Measurements from ENCODE around the gene FBXO17. TPM values are rescaled to one million over a fixed set of nuclear protein-coding genes. Genes with fewer than 3 reads are reported as not detected.

The FBXO17 gene
- polyA plus RNA-seq, 1 donor from 2014 or later = not detected

- Histone ChIP-seq H2AFZ (ENCODE audit: low read depth, low read length) (no peak overlapping the region), H3K36me3 (ENCODE audit: insufficient read depth, low read length) (no peaks in the 10 kb centered on the region)
Measured at GRCh38 chr19:38918526-38918925, 57.0 kb downstream of the FBXO17 start.

GRCh38 chr19:38917921-38918491, 57.5 kb downstream of the FBXO17 start:
- Histone ChIP-seq H3F3A (ENCODE audit: insufficient read depth, low read length, poor library complexity, severe bottlenecking) (no peaks in the 10 kb centered on the region), H4K20me1 (ENCODE audit: insufficient read depth) (no peaks in the 10 kb centered on the region), H3K9me2 (ENCODE audit: insufficient read depth, low read length) (no peaks in the 10 kb centered on the region), H3K27ac (ENCODE audit: low read length) (no peak overlapping the region), H3K79me2 (replicated peaks; ENCODE audit: insufficient read depth, low read length) (no peaks in the 10 kb centered on the region), H3K9me3 (ENCODE audit: low read length) (no peaks in the 10 kb centered on the region), H3K4me3 (ENCODE audit: low read length) (no peak overlapping the region), H3K27me3 (ENCODE audit: insufficient read depth, low read depth, low read length) (no peaks in the 10 kb centered on the region), H3K4me2 (ENCODE audit: low read length) (no peak overlapping the region), H3K9ac (ENCODE audit: low read length) (no peak overlapping the region), H2AFZ (ENCODE audit: low read depth, low read length) (no peak overlapping the region), H3K36me3 (ENCODE audit: insufficient read depth, low read length) (no peaks in the 10 kb centered on the region)
- no peak for TF ChIP-seq MXI1 (conservative IDR thresholded peaks at IDR 0.05; ENCODE audit: poor library complexity, severe bottlenecking)
- no peak for TF ChIP-seq SMC3 (conservative IDR thresholded peaks at IDR 0.05; ENCODE audit: poor library complexity)
- no peak for TF ChIP-seq CTCF (IDR thresholded peaks at IDR 0.05; ENCODE audit: poor library complexity, severe bottlenecking)
- no peak for TF ChIP-seq RAD21 (conservative IDR thresholded peaks at IDR 0.05)
- no peak for TF ChIP-seq EP300 (conservative IDR thresholded peaks at IDR 0.05; ENCODE audit: poor library complexity, severe bottlenecking)
- no peak for TF ChIP-seq EZH2 (IDR thresholded peaks at IDR 0.05; ENCODE audit: borderline replicate concordance, insufficient read depth, low read length, poor library complexity, severe bottlenecking)

More at GRCh38 chr19:38918526-38918925, 57.0 kb downstream of the FBXO17 start:
- no peaks in the 10 kb centered on the region for H3K9me3 ChIP-seq (ENCODE audit: low read length)
- TF ChIP-seq CTCF (IDR thresholded peaks at IDR 0.05; ENCODE audit: poor library complexity, severe bottlenecking) (no peak), EZH2 (IDR thresholded peaks at IDR 0.05; ENCODE audit: borderline replicate concordance, insufficient read depth, low read length, poor library complexity, severe bottlenecking) (no peak), RAD21 (conservative IDR thresholded peaks at IDR 0.05) (no peak), POLR2AphosphoS5 (IDR thresholded peaks at IDR 0.05) (no peak), REST (IDR thresholded peaks at IDR 0.05; ENCODE audit: borderline replicate concordance) (no peak)
- H3K9me2 ChIP-seq (ENCODE audit: insufficient read depth, low read length) = no peaks in the 10 kb centered on the region
- no peaks in the 10 kb centered on the region for H3F3A ChIP-seq (ENCODE audit: insufficient read depth, low read length, poor library complexity, severe bottlenecking)
- H3K27me3 ChIP-seq (ENCODE audit: insufficient read depth, low read depth, low read length) = no peaks in the 10 kb centered on the region
- H3K79me2 ChIP-seq (replicated peaks; ENCODE audit: insufficient read depth, low read length) = no peaks in the 10 kb centered on the region
- H3K27ac ChIP-seq (ENCODE audit: low read length) = no peak overlapping the region
- no peak overlapping the region for H3K9ac ChIP-seq (ENCODE audit: low read length)
- no peaks in the 10 kb centered on the region for H4K20me1 ChIP-seq (ENCODE audit: insufficient read depth)
- no peak overlapping the region for H3K4me2 ChIP-seq (ENCODE audit: low read length)
- H3K4me3 ChIP-seq (ENCODE audit: low read length) = no peak overlapping the region

All from neural cell (in vitro differentiated cells).